GM12878 (cell line): ENCODE data around the gene RAB31.

ENCODE experiments used
- CREB1 ChIP-seq: IDR thresholded peaks from 2 replicates; pipeline ENCODE4 v1.6.1; 2012; ENCODE audit warnings: low read depth, mild to moderate bottlenecking, inconsistent platforms
- HDAC6 ChIP-seq: fragments of 200-600 bp; sonication (generic); IDR thresholded peaks from one replicate; pipeline ENCODE4 v1.8.0; 2017; ENCODE audit warnings: antibody characterized with exemption; ENCODE audit not compliant: unreplicated experiment
- MYB ChIP-seq: fragments of 150-350 bp; IDR thresholded peaks from 2 replicates; pipeline ENCODE4 v1.6.1; 2014; ENCODE audit warnings: mild to moderate bottlenecking, low read depth, low read length, borderline replicate concordance
- PBX3 ChIP-seq: IDR thresholded peaks from 2 replicates; pipeline ENCODE4 v1.6.1; 2011; ENCODE audit warnings: mild to moderate bottlenecking, low read depth, low read length, moderate library complexity; ENCODE audit not compliant: insufficient replicate concordance
- PKNOX1 ChIP-seq: fragments of 450-650 bp; IDR thresholded peaks from 2 replicates; pipeline ENCODE4 v1.6.1; 2016; ENCODE audit warnings: mild to moderate bottlenecking
- RAD21 ChIP-seq: IDR thresholded peaks from 2 replicates; pipeline ENCODE4 v1.6.1; 2011; ENCODE audit warnings: mild to moderate bottlenecking, low read depth, low read length, moderate library complexity; ENCODE audit not compliant: insufficient read depth
- TF ChIP-seq, protein P1 (sequence below), 3 experiments: IDR thresholded peaks in 2 of 3; conservative IDR thresholded peaks in 1 of 3; 2 replicates each; pipeline ENCODE4 v1.5.1; 2011; ENCODE audit warnings: low read depth in 3 of 3, low read length in 3 of 3, mild to moderate bottlenecking in 3 of 3, control low read depth in 2 of 3, moderate library complexity in 2 of 3, inconsistent platforms in 1 of 3, mixed read lengths in 1 of 3; ENCODE audit not compliant: control insufficient read depth in 2 of 3, insufficient read depth in 1 of 3; ENCODE audit errors: extremely low read depth in 1 of 3

DNA sequence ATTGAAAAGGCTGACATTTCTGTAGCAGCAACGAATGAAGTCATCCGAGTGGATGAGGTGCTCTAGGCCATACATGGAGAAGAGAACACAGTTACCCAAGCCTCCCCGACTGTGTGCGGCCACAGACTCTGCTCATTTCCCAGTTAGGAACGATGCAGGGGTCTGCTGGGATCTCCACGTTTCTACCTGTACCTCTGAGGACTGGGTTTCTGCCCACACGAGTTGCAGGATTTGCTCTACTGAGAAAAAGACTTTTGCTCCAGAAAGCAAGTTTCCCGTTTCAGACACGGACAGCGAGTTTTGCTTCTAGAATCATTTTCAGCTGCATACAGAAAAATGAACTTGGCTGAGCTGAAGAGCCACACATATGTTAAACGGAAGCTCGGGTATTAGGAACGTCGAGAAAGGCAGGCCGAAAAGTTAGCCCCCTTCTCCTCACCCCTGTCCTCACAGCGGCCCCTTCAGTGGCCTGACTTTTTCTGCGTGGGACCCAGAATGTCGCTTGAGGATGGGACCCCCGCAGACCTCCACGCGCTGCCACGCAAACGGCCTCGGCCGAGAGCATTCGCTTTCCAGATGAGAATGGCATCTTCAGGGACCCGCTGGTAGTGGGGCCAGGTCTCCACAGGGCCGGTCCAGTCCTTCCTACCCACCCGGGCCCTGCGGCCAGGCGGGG lies 582 bp upstream of the RAB31 start:
- TF ChIP-seq RAD21 (no peak), PBX3 (no peak), PKNOX1 (no peak), CREB1 (no peak), HDAC6 (no peak), MYB (no peak)
- TF ChIP-seq, protein P1, sequence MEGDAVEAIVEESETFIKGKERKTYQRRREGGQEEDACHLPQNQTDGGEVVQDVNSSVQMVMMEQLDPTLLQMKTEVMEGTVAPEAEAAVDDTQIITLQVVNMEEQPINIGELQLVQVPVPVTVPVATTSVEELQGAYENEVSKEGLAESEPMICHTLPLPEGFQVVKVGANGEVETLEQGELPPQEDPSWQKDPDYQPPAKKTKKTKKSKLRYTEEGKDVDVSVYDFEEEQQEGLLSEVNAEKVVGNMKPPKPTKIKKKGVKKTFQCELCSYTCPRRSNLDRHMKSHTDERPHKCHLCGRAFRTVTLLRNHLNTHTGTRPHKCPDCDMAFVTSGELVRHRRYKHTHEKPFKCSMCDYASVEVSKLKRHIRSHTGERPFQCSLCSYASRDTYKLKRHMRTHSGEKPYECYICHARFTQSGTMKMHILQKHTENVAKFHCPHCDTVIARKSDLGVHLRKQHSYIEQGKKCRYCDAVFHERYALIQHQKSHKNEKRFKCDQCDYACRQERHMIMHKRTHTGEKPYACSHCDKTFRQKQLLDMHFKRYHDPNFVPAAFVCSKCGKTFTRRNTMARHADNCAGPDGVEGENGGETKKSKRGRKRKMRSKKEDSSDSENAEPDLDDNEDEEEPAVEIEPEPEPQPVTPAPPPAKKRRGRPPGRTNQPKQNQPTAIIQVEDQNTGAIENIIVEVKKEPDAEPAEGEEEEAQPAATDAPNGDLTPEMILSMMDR (IDR thresholded peaks at IDR 0.05 in 2 of 3, conservative IDR thresholded peaks at IDR 0.05 in 1 of 3; ENCODE audit: control insufficient read depth in 2 of 3, extremely low read depth in 1 of 3, insufficient read depth in 1 of 3, low read depth in 3 of 3, low read length in 3 of 3) = no peak
